Measurements from ENCODE around the gene SORT1.
"Not testable (repeated sequence)": the region's sequence is repeated elsewhere in the genome, so short reads cannot be mapped to it uniquely, and the experiment has no call there.

The SORT1 gene

DNA sequence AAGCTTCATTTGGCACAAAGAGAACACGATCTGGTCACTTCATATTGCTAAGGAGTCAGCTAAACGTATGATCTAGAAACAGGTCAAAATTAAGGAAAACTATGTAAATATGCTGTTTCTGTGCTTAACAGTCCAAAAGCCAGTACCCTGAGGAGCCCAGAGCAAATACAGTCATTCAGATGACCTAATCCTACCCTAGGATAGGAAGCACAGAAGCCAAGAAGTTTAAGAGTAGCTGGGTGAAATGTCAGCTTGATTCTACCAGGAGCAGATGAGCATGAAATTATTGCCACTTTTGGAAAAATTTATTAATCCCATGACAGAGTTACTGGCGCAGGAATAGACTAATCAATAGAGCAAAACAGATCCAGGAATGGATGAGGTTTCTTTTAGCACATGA is 18.3 kb downstream of the SORT1 start:
- no peak for DNase-seq

DNA sequence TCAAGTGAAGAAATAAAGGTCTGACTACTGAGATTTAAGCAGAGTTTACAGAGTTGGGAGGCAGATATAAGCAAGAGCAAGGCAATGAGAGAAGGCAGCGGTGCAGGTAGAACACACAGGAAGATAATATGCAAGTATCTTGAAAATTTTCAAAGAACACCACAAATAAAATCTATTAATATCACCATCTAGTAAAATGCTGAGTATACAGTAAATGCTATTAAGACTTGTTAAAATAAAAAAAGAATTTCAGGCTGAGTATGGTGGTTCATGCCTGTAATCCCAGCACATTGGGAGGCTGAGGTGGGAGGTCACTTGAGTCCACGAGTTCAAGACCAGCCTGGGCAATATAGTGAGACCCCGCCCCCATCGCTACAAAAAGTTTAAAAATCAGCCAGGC is 20.0 kb downstream of the SORT1 start:
- DNase-seq, result no peak

- not testable (repeated sequence) for DNase-seq
Measured at GRCh38 chr1:109373696-109374095, 24.0 kb downstream of the SORT1 start.

GRCh38 chr1:109373126-109373525 is 24.6 kb downstream of the SORT1 start:
- DNase-seq, result no peak

GRCh38 chr1:109372281-109372680 is 25.4 kb downstream of the SORT1 start:
- no peak for DNase-seq

DNA sequence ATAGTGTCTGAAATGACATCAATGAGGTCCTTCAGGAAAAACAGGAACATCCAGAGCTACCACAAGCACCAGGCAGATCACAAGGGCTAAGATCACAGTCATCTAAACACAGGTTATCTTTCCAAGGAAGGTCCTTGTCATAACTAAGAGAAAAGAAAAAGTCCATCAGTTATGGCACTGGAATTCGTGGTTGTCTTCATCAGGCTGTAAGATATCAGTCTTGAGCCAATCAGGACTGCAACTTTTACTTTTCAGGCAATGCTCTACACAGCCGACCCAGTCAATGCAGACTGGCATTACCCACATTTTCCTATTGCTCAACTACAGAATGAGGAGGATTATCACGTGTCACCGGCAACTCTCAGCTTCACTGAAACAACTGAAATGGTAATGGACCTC is 26.4 kb downstream of the SORT1 start:
- DNase-seq, result no peak

DNA sequence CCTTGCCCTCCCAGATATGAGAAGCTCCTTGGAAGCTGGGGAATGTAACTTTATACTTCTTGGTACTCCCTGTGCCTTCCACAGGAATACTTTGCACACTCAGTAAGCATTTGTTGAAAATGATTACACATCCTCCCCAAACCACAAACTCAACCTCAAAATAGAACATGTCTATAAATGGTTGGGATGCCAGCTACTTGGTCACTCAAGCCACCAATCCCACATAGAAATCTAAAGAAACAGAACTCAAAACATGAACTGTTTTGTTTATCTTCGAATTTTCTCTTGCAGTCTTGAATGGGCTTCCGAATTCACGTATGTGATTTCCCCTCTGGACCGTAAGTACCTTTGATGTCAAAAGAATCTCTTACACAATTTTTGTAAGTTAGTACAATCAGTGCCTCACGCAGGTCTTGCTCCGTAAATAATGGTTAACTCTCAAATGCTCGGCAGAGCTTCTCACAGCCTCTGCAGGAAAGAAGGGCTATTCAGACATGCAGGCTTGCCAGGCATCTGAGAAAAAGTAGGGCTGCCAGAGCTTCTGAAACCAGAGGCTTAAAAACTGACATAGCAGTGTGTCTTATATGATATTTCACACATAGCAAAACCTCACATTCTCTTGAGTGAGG is 26.9 kb downstream of the SORT1 start:
- no peak for DNase-seq

DNA sequence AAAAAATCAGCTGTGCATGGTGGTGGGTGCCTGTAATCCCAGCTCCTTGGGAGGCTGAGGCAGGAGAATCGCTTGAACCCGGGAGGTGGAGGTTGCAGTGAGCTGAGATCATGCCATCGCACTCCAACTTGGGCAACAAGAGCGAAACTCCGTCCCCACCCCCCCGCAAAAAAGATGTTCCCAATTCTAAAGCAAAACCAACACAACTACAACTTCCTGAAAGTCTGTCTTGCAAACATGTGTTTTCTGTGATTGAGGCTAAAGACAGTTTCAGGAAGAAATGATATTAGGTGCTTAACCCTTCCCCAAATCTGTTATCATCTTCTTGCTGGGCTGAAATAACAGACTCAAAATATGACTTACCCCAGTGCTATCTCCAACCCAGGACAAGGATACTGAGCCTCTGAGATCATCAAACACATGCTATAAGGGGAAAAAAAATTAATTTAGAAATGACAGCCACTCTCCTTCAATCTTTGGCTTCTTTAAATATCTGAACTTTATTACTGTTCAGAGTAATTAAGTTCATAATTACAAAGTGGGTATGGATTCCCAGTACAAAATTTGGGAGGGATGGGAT is 28.5 kb downstream of the SORT1 start:
- DNase-seq, result no peak

- no peak for DNase-seq
Measured at GRCh38 chr1:109368464-109368863, 29.3 kb downstream of the SORT1 start.

DNA sequence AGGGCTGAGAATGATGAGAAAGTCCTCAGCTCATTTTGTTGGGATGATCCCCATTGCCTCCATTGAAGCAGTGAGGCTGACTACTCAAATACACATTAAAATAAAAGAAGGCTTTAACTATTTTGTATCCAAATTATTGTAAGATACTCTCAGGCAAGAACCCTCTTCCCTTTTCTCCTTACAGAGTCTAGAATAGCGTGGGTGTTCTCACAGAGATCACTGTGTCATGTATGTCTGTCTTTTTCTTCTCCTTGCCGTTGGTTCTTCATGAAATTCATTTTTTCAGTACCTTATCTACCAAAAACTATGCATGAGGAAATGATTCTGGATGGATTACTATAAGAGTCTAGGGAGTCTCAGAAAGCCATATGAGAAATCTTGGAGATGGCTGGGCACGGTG is 30.1 kb downstream of the SORT1 start:
- DNase-seq, result no peak

- no peak for DNase-seq
Measured at GRCh38 chr1:109365642-109366204, 32.0 kb downstream of the SORT1 start.

DNA sequence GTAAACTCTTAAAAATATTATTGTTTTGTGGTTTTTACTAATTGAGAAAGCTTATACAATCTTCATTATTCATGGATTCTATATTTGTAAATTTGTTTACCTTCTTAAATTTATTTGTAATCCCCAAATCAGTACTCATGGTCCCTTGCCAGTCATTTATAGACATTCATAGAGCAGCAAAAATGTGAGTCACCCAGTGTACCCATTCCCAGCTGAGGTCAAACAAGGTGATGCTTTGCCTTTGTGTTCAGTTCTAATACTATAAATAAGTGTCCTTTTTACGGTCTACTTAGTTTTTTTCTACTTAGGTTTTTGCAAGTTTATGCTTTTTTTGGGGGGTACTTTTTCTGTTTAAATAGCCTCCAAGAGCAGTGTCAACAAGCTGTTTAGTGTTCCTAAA is 36.1 kb downstream of the SORT1 start:
- no peak for DNase-seq

DNA sequence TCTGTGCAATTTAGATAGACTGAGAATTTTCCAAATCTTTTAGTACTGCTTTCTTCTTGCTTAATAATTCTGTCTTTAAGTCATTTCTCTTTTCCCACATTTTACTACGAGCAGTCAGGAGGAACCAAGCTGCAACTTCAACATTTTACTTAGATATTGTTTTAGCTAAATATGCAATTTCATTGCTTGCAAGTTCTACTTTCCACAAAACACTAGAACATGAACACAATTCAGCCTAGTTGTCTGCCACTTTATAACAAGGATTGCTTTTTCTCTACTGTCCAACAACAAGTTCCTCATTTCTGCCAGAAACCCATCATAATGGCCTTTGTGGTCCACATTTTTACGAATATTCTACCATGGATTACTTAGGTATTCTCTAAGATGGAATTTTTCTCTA is 36.6 kb downstream of the SORT1 start:
- no peak for DNase-seq

GRCh38 chr1:109357616-109358015 is 40.1 kb downstream of the SORT1 start:
- DNase-seq, result no peak

GRCh38 chr1:109356915-109357314 is 40.8 kb downstream of the SORT1 start:
- DNase-seq, result no peak

DNA sequence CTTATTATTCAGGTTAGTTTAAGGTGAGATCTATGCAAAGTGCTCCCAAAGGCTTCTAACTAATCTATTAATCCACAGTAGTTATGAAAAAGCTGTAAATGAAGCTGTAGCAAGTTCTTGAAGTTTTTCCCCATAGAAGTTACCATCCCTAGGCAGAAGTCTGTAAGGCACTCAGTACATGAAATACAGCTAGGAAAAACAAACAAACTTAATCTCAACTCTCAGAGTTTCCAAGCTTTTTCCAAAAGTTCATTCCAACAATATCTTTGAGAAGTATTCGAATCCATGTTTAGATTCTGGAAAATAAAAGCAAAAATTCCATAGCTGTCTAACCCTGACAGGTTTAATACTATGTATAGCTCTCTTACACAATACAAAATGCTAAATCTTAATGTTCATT is 41.2 kb downstream of the SORT1 start:
- no peak for DNase-seq

DNA sequence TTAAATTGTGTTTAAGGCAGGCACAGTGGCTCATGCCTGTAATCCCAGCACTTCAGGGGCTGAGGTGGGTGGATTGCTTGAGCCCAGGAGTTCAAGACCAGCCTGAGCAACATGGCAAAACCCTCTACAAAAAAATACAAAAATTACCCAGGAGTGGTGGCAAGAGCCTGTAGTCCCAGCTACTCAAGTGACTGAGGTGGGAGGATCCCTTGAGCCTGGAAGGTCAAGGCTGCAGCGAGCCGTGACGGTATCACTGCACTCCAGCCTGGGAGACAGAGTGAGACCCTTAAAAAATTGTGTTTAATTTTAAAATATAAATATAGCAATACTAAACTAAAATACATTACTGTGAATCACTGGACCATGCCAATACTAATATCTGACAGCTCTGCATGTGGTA is 42.8 kb downstream of the SORT1 start:
- no peak for DNase-seq

DNA sequence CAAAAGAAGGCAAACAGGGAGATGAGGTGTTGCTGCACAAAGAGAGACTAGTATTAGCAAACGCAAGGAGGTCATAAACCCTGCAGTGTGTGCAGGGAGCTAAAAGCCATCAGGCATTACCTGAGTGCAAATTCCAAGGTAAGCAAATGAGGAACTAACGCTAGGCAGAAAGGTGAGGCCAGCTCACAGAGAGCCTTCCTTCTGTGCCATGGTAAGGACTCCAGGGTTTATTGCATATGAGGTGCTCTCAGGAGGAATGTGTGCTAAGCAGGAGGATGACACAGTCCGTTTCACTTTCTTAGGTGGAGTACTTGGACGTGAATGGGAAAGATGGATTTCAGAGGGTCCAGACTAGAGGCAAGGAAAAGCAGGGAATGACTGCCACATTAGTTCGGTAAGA is 46.3 kb downstream of the SORT1 start:
- DNase-seq, result no peak

- no peak for DNase-seq
Measured at GRCh38 chr1:109350655-109351054, 47.1 kb downstream of the SORT1 start.

DNA sequence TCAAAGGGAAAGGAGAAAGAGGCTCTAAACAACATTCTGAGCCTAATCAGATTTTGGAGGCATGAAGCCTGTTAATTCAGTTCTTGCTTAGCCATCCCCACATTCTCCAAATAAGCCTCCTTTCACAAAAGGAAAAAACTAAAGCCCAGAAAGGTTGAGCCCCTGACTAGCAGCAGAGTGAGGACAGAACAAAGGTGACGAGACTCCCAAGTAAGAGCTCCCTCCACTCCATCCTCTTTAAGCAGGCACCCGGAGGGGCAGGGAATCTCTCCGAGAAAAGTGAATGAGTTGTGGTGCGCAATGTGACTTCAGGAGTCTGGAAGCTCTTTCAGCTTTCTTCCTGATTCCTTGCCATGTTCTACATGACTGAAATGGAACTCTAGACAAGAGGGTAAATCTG is 47.5 kb downstream of the SORT1 start:
- no peak for DNase-seq

DNA sequence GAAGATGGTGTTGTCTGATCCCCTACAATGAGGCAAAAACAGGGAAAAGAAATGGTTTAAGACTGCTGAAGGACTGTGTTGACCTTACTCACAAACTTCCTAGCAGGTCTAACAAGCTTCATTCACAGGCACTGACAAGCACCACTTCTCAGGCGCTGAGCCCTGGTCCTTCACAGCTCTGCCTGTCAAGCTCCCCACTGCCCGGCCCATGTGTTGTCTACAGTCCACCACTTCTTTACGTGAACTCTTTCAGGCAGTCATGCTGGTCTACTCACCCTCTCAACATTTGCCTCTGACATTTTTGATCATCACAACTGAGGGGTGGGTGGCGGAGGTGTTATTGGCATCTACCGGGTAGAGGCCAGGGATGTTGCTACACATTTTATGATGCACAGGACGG is 50.2 kb downstream of the SORT1 start:
- DNase-seq, result no peak

- no peak for DNase-seq
Measured at GRCh38 chr1:109341944-109342930, 55.5 kb downstream of the SORT1 start.

GRCh38 chr1:109338608-109339007 is 59.1 kb downstream of the SORT1 start:
- no peak for DNase-seq

DNA sequence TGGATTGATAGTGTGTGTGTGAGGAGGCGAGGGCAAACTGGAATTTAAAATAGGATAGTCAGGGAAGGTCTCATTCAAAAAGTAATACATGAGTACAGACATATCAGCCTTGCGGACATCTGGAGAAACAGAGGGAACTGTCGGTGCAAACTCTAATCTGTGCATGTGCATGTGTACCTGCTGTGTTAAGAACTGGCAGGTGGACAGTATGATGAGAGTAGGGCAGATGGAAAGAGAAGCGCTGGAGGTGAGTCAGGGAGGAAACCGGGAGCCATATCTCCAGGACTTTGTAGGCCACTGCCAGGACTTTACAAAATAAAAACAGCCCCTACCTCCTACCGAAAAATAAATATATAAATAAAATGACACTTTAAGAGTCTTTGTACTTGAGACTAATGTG is 59.6 kb downstream of the SORT1 start:
- DNase-seq, result no peak
